Measurements from ENCODE around the gene FOLH1.
"Not testable (repeated sequence)": the region's sequence is repeated elsewhere in the genome, so short reads cannot be mapped to it uniquely, and the experiment has no call there.

Gene FOLH1

GRCh38 chr11:49208006-49208721 lies at the start of gene FOLH1:
Gene FOLH1, minus strand, starts transcription at chr11:49208602. Its CDS starts 193 bp downstream, at chr11:49208409.
- Histone ChIP-seq H2AFZ (peak within 1 kb of the TSS; percentile 64), H3K36me3 (ENCODE audit: control insufficient read depth, insufficient read depth, low read length) (no peaks in the 10 kb centered on the region), H3K4me2 (ENCODE audit: low read length) (peak within 1 kb of the TSS; percentile 79), H3K27me3 (ENCODE audit: control insufficient read depth, insufficient read depth, low read length) (no peaks in the 10 kb centered on the region), H3K27ac (no peak within 1 kb of the TSS), H3K79me2 (no peaks in the 10 kb centered on the region), H3K4me1 (no peaks in the 10 kb centered on the region), H3K4me3 (ENCODE audit: low read depth, low read length) (peak within 1 kb of the TSS; percentile 45), H3K9me3 (ENCODE audit: control insufficient read depth, low read length) (no peaks in the 10 kb centered on the region), H3K9ac (no peak within 1 kb of the TSS)
- TF ChIP-seq CTCF (IDR thresholded peaks at IDR 0.05): no peak

GRCh38 chr11:49255148-49255547 lies 46.7 kb upstream of the FOLH1 start:
- H3K4me2 ChIP-seq (ENCODE audit: low read length); H3K27me3 ChIP-seq (ENCODE audit: control insufficient read depth, insufficient read depth, low read length); H3K79me2 ChIP-seq; H3K4me1 ChIP-seq; H3K9me3 ChIP-seq (ENCODE audit: control insufficient read depth, low read length); H3K36me3 ChIP-seq (ENCODE audit: control insufficient read depth, insufficient read depth, low read length); H2AFZ ChIP-seq; H3K9ac ChIP-seq; H3K4me3 ChIP-seq (ENCODE audit: low read depth, low read length): not testable (repeated sequence)
- H3K27ac ChIP-seq: peak overlapping the region; percentile 61

- H3K79me2 ChIP-seq; H2AFZ ChIP-seq; H3K4me3 ChIP-seq (ENCODE audit: low read depth, low read length); H3K36me3 ChIP-seq (ENCODE audit: control insufficient read depth, insufficient read depth, low read length); H3K4me1 ChIP-seq; H3K9ac ChIP-seq; H3K9me3 ChIP-seq (ENCODE audit: control insufficient read depth, low read length); H3K27ac ChIP-seq; H3K4me2 ChIP-seq (ENCODE audit: low read length); H3K27me3 ChIP-seq (ENCODE audit: control insufficient read depth, insufficient read depth, low read length): not testable (repeated sequence)
Measured at GRCh38 chr11:49251212-49251611, 42.8 kb upstream of the FOLH1 start.

GRCh38 chr11:49250398-49251115 lies 42.2 kb upstream of the FOLH1 start:
- not testable (repeated sequence) for H3K36me3 ChIP-seq (ENCODE audit: control insufficient read depth, insufficient read depth, low read length); H3K9ac ChIP-seq; H3K4me1 ChIP-seq; H3K9me3 ChIP-seq (ENCODE audit: control insufficient read depth, low read length); H3K4me3 ChIP-seq (ENCODE audit: low read depth, low read length); H2AFZ ChIP-seq; H3K27me3 ChIP-seq (ENCODE audit: control insufficient read depth, insufficient read depth, low read length); H3K4me2 ChIP-seq (ENCODE audit: low read length); H3K27ac ChIP-seq; H3K79me2 ChIP-seq

- not testable (repeated sequence) for H3K9ac ChIP-seq; H3K4me3 ChIP-seq (ENCODE audit: low read depth, low read length); H3K9me3 ChIP-seq (ENCODE audit: control insufficient read depth, low read length); H3K27ac ChIP-seq; H3K4me1 ChIP-seq; H3K4me2 ChIP-seq (ENCODE audit: low read length); H3K36me3 ChIP-seq (ENCODE audit: control insufficient read depth, insufficient read depth, low read length); H3K27me3 ChIP-seq (ENCODE audit: control insufficient read depth, insufficient read depth, low read length); H3K79me2 ChIP-seq; H2AFZ ChIP-seq
Measured at GRCh38 chr11:49249363-49249762, 41.0 kb upstream of the FOLH1 start.

- not testable (repeated sequence) for H3K4me1 ChIP-seq; H2AFZ ChIP-seq; H3K79me2 ChIP-seq; H3K36me3 ChIP-seq (ENCODE audit: control insufficient read depth, insufficient read depth, low read length); H3K4me2 ChIP-seq (ENCODE audit: low read length); H3K4me3 ChIP-seq (ENCODE audit: low read depth, low read length); H3K9ac ChIP-seq; H3K27me3 ChIP-seq (ENCODE audit: control insufficient read depth, insufficient read depth, low read length); H3K9me3 ChIP-seq (ENCODE audit: control insufficient read depth, low read length); H3K27ac ChIP-seq
Measured at GRCh38 chr11:49233685-49234084, 25.3 kb upstream of the FOLH1 start.

GRCh38 chr11:49233019-49233418 lies 24.6 kb upstream of the FOLH1 start:
- not testable (repeated sequence) for H3K27me3 ChIP-seq (ENCODE audit: control insufficient read depth, insufficient read depth, low read length); H3K4me2 ChIP-seq (ENCODE audit: low read length); H3K27ac ChIP-seq; H3K4me1 ChIP-seq; H3K4me3 ChIP-seq (ENCODE audit: low read depth, low read length); H3K9me3 ChIP-seq (ENCODE audit: control insufficient read depth, low read length); H2AFZ ChIP-seq; H3K79me2 ChIP-seq; H3K9ac ChIP-seq; H3K36me3 ChIP-seq (ENCODE audit: control insufficient read depth, insufficient read depth, low read length)

GRCh38 chr11:49231725-49232124 lies 23.3 kb upstream of the FOLH1 start:
- not testable (repeated sequence) for H2AFZ ChIP-seq; H3K9me3 ChIP-seq (ENCODE audit: control insufficient read depth, low read length); H3K79me2 ChIP-seq; H3K27ac ChIP-seq; H3K4me2 ChIP-seq (ENCODE audit: low read length); H3K4me1 ChIP-seq; H3K4me3 ChIP-seq (ENCODE audit: low read depth, low read length); H3K36me3 ChIP-seq (ENCODE audit: control insufficient read depth, insufficient read depth, low read length); H3K27me3 ChIP-seq (ENCODE audit: control insufficient read depth, insufficient read depth, low read length); H3K9ac ChIP-seq

- H3K4me1 ChIP-seq; H2AFZ ChIP-seq; H3K27me3 ChIP-seq (ENCODE audit: control insufficient read depth, insufficient read depth, low read length); H3K4me3 ChIP-seq (ENCODE audit: low read depth, low read length); H3K9ac ChIP-seq; H3K4me2 ChIP-seq (ENCODE audit: low read length); H3K9me3 ChIP-seq (ENCODE audit: control insufficient read depth, low read length); H3K36me3 ChIP-seq (ENCODE audit: control insufficient read depth, insufficient read depth, low read length); H3K27ac ChIP-seq; H3K79me2 ChIP-seq: not testable (repeated sequence)
Measured at GRCh38 chr11:49230534-49230933, 22.1 kb upstream of the FOLH1 start.

- not testable (repeated sequence) for H3K36me3 ChIP-seq (ENCODE audit: control insufficient read depth, insufficient read depth, low read length)
Measured at GRCh38 chr11:49230001-49230400, 21.6 kb upstream of the FOLH1 start.

More at GRCh38 chr11:49230001-49230400, 21.6 kb upstream of the FOLH1 start:
- not testable (repeated sequence) for H3K4me3 ChIP-seq (ENCODE audit: low read depth, low read length); H3K9ac ChIP-seq; H2AFZ ChIP-seq; H3K4me1 ChIP-seq; H3K79me2 ChIP-seq; H3K4me2 ChIP-seq (ENCODE audit: low read length); H3K27me3 ChIP-seq (ENCODE audit: control insufficient read depth, insufficient read depth, low read length); H3K9me3 ChIP-seq (ENCODE audit: control insufficient read depth, low read length); H3K27ac ChIP-seq
